ENCODE results near the gene DLX3.

GRCh38 chr17:49992933-49993422 lies 2.0 kb downstream of the DLX3 start:
- TF ChIP-seq, protein P1, sequence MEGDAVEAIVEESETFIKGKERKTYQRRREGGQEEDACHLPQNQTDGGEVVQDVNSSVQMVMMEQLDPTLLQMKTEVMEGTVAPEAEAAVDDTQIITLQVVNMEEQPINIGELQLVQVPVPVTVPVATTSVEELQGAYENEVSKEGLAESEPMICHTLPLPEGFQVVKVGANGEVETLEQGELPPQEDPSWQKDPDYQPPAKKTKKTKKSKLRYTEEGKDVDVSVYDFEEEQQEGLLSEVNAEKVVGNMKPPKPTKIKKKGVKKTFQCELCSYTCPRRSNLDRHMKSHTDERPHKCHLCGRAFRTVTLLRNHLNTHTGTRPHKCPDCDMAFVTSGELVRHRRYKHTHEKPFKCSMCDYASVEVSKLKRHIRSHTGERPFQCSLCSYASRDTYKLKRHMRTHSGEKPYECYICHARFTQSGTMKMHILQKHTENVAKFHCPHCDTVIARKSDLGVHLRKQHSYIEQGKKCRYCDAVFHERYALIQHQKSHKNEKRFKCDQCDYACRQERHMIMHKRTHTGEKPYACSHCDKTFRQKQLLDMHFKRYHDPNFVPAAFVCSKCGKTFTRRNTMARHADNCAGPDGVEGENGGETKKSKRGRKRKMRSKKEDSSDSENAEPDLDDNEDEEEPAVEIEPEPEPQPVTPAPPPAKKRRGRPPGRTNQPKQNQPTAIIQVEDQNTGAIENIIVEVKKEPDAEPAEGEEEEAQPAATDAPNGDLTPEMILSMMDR (conservative IDR thresholded peaks at IDR 0.05 in 1 of 2, IDR thresholded peaks at IDR 0.05 in 1 of 2; ENCODE audit: low read depth in 1 of 2, low read length in 2 of 2), result no peak
- no peak for TF ChIP-seq EZH2 (IDR thresholded peaks at IDR 0.05; ENCODE audit: low read length, missing control alignments)

Data from fibroblast of lung (primary cell).